Activated T-helper 1 cell treated with Interleukin-2 at 50 U/mL for 16 hours (primary cell): ENCODE data around the gene LRP1.
A peak's percentile ranks its signal among the peaks of the same experiment; 100 is the strongest.

Experiments
- DNase-seq: peaks from one replicate; pipeline ENCODE4 v3.0.0-alpha.2; 2020; ENCODE audit warnings: low read depth

LRP1 gene

DNA sequence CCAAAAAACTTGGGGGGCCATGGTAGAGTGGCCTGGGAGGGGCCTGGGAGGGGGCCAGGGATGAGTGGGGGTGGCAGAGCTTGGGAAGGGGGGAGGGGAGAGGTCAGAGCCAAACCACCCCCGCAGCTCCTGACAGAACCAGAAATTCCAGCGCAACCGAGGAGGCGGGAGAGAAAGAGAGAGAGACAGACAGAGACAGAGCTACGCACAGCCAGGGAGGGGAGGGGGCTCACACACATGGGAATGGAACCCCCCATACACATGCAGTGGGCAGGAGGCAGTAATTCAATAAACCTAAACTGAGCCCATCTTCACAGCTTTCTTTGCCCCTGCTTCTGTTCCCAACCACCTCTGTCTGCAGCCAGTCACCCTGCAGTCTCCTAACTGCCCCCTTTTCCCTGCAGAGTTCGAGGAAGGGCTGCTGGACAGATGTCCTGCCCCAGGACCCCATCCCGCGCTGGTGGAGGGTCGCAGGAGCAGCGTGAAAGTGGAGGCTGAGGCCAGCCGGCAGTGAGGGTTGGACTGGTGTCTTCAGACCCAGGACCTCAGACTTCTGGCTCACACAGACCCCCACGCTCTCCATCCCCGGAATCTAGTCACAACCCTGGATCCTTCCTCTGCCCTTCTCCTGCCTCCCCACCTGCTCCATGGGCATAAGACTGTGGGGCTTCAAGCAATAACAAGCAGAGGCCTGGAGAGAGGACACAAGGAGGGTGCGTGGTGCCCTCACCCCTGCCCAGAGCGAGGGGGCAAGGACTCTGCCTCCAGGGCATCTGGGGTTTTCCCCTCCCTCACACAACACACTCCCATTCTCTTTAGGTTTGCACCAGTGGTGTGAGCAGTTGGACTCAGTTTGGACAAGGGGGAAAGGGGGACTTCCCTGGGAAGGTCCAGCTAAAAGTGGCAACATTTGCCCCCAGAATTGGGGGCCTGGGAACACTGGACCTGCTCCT lies 33.8 kb upstream of the LRP1 start:
- no peak for DNase-seq

DNA sequence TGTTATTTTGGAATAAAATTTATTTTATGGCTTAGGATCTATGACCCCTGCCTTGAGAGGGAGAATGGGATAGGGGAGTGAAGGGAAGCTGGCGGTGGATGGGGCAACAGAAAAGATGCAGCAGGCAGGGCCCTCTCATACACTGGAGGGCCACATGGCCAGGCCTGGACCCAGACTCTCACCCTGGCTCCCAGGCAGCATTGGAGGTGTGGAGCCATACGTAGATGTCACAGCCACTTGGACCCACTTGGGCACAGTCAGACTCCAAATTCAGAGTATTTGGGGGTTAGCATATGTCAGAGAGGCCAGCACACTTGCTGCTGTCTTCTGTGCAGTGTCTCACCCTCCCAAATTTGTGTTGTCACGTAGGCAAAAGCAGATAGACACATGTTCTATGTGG lies 32.8 kb upstream of the LRP1 start:
- no peak for DNase-seq

DNA sequence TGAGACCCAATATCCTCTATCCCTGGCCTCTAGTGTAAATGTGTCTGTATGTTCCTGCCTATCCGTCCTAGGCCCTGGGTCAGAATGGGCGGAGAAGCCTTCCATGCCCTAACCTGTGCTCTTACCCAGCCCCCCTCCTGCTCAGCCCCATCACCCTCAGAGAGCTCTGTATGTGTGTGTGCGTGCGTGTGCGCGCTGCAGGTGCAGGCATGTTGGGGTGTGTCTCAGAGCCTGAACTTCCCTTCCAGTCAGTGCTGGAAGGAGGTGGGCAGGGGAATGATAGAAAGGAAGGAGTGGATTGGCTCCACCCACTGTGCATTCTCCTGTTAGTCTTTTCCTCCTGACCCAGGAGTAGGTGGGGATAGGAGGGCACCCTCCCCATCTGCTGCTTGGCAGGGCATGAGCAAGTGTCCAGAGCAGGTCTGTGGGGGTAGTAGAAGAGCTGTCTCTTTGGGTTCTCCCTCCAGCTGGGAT lies 32.1 kb upstream of the LRP1 start:
- no peak for DNase-seq

DNA sequence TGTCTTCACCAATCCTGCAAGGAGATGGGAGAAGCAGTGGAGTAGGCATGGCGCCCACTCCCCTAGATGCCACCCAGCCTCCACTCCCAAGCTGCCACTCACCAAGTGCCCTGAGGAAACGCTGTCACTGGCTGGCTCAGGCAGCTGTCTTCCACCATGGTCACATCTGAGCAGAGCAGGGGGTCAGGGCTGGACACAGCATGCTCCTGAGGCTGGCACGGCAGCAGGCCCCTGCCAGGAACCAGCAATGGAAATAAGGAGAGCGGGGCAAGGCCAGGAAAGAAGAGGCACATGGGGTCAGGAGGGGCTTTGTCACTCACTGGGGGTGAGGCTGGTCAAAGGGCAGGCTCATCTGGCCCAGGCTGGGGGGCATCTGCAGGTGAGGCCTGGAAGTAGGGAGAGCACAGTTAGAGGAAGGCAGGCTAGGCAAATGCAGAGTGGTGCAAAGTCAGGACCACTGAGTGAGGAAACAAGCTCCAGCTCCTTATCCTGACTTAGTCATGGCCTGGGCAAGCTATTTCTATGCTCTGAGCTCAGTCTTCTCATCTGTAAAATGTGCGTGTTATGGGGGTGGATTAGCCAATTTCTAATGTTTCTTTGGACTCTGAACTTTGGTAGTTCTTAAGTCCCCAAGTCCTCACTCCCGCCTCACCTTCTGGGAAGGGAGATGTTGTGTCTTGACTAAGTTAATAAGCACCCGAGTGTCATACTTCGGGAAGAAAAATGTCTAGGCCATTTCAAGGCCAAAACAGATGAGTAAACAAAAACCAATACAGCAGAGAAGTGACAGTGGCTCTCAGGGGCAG lies 31.3 kb upstream of the LRP1 start:
- no peak for DNase-seq

DNA sequence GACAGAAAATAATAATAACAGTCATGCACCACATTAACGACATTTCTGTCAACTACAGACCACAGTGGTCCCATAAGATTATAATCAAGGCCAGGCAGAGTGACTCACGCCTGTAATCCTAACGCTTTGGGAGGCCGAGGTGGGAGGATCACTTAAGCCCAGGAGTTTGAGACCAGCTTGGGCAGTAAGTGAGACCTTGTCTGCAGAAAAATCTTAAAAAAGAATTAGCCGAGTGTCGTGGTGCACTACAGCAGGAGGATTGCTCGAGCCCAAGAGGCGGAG lies 30.8 kb upstream of the LRP1 start:
- DNase-seq: no peak

DNA sequence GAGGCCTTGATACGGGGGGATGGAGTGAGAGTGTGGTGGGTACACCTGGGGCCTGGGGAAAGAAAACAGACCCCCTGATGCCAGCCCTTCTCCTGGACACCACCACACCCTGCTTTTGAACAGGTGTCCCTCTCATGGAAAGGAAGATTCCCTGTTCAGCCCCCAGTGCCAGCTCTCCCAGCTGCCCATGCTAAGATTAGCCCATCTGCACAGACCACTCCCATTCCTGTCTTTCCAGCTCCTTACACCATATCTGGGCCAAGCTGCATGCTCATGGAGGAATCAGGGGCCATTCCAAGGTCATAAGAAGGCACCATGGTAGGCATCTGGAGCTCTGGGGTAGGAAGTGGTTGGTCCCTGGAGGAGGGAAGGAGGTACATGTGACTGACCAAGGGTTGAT lies 29.7 kb upstream of the LRP1 start:
- DNase-seq: no peak

DNA sequence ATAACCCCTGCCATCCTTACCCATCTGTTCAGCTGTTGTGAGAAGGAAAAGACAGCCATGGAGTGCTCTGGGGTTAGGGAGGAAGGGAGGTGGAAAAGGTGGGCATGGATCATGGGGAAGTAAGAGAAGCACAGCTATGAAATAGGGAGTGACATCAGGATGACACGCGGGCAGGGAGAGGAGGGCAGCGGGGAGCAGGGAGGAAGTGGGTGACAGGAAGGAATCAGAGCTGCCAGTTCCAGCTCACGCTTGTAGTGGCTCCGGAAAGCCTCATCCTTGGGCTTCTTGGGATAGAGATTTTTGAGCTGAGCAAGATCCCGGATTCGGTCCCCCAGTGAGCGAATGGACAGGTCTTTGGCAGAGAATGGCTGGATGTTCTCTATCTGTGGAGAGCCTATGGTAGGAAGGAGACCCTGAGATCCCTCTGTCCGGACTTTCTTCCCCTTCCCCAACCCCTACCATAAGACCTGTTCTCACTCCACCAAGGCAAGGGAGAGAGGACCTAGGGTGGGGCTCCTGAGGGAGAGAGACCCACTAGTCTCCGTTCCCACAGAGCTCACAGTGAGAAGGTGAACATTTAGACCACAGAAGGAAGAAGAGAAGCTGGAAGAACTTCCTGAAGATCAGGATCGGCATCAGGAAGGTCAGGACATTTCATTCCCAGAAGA lies 29.1 kb upstream of the LRP1 start:
- no peak for DNase-seq

DNA sequence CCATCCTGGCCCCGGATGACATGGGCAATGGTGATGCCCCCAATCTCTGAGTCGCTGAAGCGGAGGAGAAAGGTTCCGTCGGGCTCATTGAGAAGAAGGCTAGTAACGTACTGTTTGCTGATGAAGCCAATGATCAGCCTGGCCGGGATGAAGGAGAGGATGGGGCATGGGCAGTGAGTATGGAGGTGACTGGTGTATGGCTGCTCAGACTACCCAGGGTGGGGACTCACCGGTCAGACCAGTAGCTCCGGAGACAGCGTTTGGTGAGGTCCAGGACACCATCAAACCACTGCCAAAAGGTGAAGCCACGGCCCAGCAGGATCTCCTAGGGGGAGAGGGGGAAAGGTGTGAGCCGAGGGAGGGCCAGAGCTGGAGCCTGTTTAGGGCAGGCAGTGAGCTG lies 28.5 kb upstream of the LRP1 start:
- no peak for DNase-seq

DNA sequence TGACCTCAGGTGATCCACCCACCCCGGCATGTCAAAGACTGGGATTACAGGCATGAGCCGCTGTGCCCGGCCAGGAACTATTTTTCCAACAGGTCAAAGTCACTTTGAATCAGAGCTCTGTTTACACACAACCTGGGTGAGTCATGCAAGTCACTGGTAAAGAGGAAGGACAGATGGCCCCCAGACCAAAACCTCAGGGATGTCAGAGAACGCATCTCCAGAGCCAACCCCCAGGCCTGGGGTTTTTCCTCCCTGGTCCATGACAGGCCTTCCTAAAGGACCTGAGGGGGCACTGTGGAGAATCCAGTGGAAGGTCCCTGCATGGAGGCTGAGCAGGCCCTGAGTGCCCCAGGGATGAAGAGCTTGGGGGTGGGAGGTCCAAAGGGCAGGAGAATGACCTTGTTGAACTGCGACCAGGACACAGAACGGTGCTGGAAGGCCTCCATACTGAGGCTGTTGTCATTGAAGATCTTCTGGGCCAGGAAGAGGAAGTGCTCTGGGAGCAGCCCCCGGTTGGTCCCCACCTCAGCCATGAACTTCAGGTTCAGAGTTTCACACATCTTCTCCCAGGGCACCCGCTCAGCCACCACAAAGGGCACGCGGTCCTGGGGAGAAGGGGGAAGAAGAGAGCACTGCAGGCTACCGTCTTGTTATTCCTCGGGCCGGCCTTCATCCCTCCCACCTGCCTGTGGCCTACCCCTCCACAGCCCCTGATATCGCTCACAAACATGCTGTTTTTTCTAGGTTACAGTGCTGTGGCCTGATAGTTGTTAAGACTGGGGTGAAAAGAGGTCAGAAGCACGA lies 26.2 kb upstream of the LRP1 start:
- DNase-seq: no peak

DNA sequence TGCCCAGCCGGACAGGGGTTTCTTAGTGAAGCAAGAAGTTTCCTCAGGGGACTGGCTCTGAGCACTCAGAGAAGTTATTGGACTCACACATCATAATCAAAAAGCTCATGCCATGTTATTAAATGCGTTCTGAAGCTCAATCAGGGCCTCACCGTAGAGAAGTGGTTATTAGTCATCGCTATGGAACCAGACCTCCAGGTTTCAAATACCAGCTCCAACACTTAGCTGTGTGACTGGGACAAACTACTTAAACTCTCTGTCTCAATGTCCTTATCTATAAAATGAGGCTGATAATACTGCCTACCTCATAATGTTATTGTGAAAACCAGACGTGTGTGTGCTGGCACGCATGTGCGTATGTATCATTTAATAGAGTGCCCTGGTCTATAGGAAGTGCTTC lies 24.4 kb upstream of the LRP1 start:
- DNase-seq: no peak

DNA sequence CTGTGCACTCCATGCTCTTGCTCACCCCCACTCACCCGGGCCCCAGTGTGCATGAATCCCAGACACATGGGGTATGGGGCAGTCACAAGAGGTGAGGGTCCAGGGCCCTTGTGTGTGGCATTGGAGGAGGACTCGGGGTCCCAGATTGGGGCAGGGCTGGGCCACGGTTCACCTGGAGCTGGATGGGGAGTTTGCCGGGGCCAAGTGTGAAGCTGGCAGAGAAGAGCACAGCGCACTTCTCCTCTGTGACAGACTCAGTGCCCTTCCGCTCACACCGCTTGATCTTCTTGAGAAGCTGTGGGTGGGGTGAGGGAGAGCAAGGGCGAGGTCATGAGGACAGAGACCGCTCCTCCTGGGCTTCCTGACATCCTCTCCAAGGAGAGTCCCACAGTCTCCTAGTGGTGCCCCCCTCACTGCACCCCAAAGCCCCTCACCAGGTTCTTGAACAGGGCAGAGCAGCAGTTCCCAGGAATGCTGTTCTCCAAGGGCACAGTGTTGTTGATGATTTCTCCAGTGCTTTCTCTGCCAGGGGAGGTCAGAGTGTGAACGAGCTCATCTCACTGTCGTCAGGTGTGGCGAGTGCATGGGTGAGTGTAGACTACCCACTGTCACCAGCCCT lies 23.9 kb upstream of the LRP1 start:
- DNase-seq: no peak

DNA sequence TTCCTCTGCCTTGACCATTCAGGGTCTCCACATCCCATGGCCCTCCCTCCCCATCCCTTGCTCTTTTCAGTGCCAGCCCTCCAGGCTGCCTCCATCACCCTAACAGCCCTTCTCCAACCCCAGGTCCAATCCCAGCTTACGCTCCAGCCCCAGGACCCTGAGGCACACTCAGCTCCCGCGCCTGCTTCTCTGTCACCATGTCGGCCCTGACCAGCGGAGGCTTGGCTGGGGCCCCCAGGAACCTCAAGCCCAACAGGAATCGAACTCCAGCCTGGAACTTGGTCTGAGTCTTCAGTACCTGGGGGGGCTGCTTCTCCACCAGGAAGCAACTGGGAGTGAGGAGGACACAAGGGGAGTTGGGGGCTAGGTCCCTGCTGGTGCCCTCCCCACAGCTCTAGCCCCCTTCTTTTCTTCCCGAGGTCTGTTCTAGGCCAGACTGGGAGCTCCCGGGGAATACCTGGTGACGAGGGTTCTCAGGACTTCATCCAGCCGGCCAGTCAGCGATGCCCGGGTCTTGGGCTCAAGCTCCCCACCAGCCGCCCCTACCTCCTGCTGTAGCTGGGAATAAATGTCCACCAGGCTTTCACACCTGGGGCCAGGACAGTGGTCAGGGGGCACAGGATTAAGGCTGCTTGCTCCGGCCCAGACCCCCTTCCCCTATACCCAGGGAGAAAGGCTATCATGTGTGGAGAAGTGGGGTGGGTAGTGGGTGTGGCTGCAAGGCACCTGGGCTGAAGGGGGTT lies 23.1 kb upstream of the LRP1 start:
- DNase-seq: no peak

DNA sequence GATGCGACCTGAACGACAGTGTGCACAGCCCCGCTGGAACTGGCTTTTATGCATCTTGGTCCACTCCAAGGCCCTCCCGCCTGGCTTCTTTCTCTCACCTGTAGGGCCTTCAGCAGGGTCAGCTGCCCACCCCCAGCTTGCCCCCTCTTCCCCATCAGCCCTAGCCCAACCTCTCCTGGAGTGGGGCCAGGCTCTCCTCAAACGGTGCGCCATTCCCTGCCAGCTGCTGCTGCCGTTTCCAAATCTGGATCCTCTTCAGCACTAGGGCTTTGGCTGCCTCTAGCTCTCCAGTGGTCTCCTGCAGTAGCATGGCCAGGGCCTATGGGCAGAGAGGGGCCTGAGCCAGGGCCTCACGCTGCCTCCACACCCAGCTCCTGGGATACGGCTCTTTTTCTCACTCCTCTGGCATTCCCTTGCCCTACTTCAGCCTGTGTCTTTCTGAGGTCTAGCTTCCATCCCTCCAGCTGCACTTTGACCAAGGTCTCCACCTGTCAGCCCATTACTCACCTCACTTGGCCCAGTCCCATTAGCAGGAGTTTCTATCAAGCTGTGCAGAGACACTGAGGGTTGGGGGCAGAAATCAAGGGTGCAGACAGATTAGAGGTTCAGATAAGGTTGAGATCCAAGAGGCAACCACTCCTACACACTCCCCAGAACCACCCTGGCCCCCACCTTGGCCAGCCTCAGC lies 22.1 kb upstream of the LRP1 start:
- no peak for DNase-seq

DNA sequence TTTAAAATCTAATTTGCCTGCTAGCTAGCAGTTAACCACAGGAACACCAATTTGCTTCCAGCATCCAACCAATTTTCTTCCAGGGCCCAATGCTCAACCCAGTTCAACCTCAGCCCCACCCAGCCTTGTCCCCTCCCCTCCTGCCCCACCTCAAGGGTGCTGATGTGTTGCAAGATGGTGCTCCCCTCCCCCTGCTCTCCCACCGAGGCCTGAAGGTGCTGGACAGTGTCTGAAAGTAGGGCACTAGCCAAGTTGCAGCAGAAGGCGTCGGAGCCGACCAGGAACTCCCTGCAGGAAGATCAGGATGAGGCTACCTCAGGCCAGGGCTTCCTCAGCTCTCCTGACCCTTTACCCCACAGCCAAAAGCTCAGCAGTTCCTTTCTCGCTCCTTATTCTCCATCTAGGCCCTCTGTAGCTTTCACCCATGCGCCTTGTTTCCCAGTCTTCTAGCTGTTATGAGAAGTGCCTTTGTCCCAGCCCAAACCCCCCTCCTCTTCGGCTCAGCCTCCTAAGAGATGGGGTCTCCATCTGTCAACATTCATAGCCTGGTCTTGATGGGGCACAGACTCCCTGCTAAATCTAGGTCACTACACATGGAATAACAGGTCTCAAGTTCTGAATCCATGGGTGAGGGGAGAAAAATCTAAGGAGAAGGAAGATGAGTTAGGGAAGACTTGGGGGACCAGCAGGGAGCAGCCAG lies 20.7 kb upstream of the LRP1 start:
- no peak for DNase-seq

DNA sequence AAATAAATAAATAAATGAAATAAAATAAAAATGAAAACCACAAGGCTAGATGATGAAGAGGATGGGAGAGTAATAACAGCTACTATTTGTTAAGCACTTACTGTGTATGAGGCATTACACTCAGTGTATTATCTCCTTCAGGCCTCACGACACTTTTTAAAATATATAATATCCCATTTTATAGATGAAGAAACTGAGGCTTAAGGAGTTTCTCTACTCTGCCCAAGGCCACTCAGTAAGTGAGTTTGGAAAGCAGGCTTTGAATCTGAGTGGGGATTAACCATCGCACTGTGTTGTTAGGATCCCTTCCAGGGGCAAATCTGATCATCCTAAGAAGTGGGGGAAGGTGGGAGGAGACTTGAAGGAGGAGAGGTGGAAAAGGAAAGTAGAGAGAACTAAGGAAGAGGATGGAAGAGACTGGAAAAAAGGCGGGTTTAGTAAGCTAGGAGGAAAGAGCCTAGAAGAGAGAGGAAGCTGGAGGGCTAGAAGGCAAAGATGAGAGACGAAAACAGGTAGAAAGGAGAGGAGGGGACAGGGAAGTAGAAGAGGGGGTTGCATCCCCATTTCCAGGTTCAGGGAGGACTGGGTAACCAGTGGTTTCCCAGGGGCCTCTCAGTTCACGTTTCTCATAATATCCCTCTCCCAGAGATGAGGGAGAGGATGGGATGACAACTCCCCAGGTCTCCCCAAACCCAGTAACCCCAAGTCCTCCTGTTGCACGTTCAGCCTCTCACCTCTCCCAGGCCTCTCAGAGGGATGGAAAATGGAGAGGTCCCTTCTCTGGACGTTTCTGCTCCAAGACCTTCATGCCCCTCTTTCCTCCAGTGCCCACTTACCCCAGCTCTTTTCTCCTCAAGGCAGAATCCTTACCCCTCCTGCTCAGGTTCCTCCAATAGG lies 18.8 kb upstream of the LRP1 start:
- no peak for DNase-seq

DNA sequence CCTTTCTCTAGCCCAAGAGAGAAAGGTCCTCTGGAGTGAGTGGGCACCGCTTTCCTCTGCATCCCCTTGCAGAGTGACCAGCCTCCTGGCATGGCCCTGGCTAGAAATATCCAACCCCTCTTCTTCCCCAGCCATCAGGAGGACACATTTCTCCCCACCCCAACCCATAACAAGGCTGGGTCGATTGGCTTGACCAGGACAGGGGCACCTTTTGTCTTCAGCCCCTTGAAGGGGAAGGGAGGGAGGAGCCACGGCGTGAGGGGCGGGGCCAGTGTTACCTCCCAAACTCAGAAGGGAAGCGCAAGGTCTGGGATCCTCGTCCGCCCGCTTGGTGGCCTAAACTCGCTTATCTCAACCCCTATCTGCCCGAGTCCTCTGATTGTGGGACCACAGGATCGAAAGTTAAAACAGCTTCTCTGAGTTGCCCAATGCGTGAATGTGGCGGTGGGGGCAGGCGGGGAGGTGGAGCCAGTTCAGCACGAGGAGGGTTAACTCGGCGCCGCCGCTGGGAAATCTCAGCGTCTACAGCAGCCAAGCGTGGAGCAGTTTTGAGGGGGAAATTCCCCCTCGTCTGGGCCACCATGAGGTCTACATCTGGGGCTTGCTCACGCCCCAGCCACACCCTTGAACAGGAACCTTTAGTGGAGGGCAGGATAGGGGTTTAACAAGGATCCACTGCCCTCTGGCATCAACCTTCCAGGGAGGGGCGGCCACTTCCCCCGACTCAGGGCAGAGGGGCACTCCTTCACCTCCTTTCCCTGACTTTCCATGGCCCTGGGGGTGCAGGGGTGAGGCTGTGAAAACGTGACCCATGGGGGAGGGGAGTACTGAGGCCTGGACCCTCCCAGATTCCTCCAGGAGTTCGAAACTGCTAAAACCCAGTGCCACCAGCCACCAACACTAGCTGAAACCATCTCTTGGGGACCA lies 17.9 kb upstream of the LRP1 start:
- peak; percentile 46 for DNase-seq

DNA sequence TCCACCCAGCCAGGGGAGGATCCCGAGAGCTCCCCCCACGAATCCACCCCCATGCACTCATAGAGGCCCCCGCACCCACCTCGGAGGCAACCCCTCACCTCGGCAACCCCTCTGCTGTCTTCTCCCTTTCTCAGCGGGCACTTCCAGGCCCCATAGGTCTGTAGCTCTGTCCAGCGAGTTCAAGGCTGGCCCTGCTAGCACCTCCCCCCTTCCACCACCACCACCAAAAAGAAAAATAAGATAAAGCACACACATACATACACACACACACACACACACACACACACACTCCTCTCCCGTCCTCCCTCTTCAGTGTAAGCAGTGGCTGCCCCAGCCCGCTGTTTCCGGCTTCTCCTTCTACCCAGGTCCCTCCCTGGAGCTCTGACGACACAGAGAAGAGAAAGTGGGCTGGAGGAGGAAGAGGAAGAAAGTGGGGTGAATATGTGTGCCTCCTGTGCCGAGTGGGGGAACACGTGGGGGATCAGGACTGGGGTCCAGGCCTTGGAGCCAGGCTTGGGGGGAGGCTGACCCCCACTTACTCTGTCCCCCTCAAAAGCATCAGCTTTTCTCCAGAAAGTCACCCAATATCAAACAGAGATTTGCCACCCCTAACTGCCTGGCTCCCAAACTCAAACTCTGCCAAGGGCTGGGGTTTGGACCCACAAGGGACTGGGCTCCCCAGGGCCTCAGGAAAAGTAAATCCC lies 17.1 kb upstream of the LRP1 start, which contains the start of gene STAT6:
TSS of gene STAT6 (minus strand) at position 332 of the 704 bp plus-strand sequence. CDS start 3,084 bp downstream, outside the sequence.
- peak; percentile 69 for DNase-seq
